ENCODE data around the gene NTSR1.

The NTSR1 gene

GRCh38 chr20:62666736-62667529 lies 41.7 kb upstream of the NTSR1 start:
- no peak for TF ChIP-seq JUND (IDR thresholded peaks at IDR 0.05; ENCODE audit: low read depth)
- in situ Hi-C loops (cut with HindIII; ENCODE audit: low pct_unique_long_range_greater_than_20kb, low sequenced_read_pairs) = no loop called here
- DNase-seq (ENCODE audit: low read depth in 1 of 2, low spot score in 1 of 2) = peak in 1 of 2 experiments; percentile 44

GRCh38 chr20:62667530-62668440 lies 40.9 kb upstream of the NTSR1 start:
- in situ Hi-C loops (cut with HindIII; ENCODE audit: low pct_unique_long_range_greater_than_20kb, low sequenced_read_pairs) = no loop called here
- no peak for TF ChIP-seq JUND (IDR thresholded peaks at IDR 0.05; ENCODE audit: low read depth)
- no peak for DNase-seq (ENCODE audit: low read depth in 1 of 2, low spot score in 1 of 2)

GRCh38 chr20:62668441-62669027 lies 40.1 kb upstream of the NTSR1 start:
- in situ Hi-C loops (cut with HindIII; ENCODE audit: low pct_unique_long_range_greater_than_20kb, low sequenced_read_pairs) = no loop called here
- TF ChIP-seq JUND (IDR thresholded peaks at IDR 0.05; ENCODE audit: low read depth) = no peak
- DNase-seq (ENCODE audit: low read depth in 1 of 2, low spot score in 1 of 2) = peak; percentile 88 to 96

GRCh38 chr20:62669249-62669648 lies 39.4 kb upstream of the NTSR1 start:
- TF ChIP-seq JUND (IDR thresholded peaks at IDR 0.05; ENCODE audit: low read depth) = no peak
- in situ Hi-C loops (cut with HindIII; ENCODE audit: low pct_unique_long_range_greater_than_20kb, low sequenced_read_pairs) = no loop called here
- no peak for DNase-seq (ENCODE audit: low read depth in 1 of 2, low spot score in 1 of 2)

GRCh38 chr20:62670156-62670555 lies 38.5 kb upstream of the NTSR1 start:
- TF ChIP-seq JUND (IDR thresholded peaks at IDR 0.05; ENCODE audit: low read depth) = no peak
- in situ Hi-C loops (cut with HindIII; ENCODE audit: low pct_unique_long_range_greater_than_20kb, low sequenced_read_pairs) = no loop called here
- no peak for DNase-seq (ENCODE audit: low read depth in 1 of 2, low spot score in 1 of 2)

- in situ Hi-C loops (cut with HindIII; ENCODE audit: low pct_unique_long_range_greater_than_20kb, low sequenced_read_pairs) = no loop called here
- no peak for TF ChIP-seq JUND (IDR thresholded peaks at IDR 0.05; ENCODE audit: low read depth)
These were observed 37.6 kb upstream of the NTSR1 start for GRCh38 chr20:62670998-62671397.

GRCh38 chr20:62671765-62672164 lies 36.9 kb upstream of the NTSR1 start:
- no peak for DNase-seq (ENCODE audit: low read depth in 1 of 2, low spot score in 1 of 2)
- in situ Hi-C loops (cut with HindIII; ENCODE audit: low pct_unique_long_range_greater_than_20kb, low sequenced_read_pairs) = no loop called here
- TF ChIP-seq JUND (IDR thresholded peaks at IDR 0.05; ENCODE audit: low read depth) = no peak

More at GRCh38 chr20:62670998-62671397, 37.6 kb upstream of the NTSR1 start:
- no peak for DNase-seq (ENCODE audit: low read depth in 1 of 2, low spot score in 1 of 2)

- DNase-seq (ENCODE audit: low read depth in 1 of 2, low spot score in 1 of 2) = no peak
- TF ChIP-seq JUND (IDR thresholded peaks at IDR 0.05; ENCODE audit: low read depth) = no peak
- in situ Hi-C loops (cut with HindIII; ENCODE audit: low pct_unique_long_range_greater_than_20kb, low sequenced_read_pairs) = no loop called here
These were observed 34.3 kb upstream of the NTSR1 start for GRCh38 chr20:62674370-62674769.

GRCh38 chr20:62675156-62675876 lies 33.3 kb upstream of the NTSR1 start:
- no peak for TF ChIP-seq JUND (IDR thresholded peaks at IDR 0.05; ENCODE audit: low read depth)
- DNase-seq (ENCODE audit: low read depth in 1 of 2, low spot score in 1 of 2) = no peak
- in situ Hi-C loops (cut with HindIII; ENCODE audit: low pct_unique_long_range_greater_than_20kb, low sequenced_read_pairs) = no loop called here

GRCh38 chr20:62675877-62676260 lies 32.8 kb upstream of the NTSR1 start:
- TF ChIP-seq JUND (IDR thresholded peaks at IDR 0.05; ENCODE audit: low read depth) = no peak
- in situ Hi-C loops (cut with HindIII; ENCODE audit: low pct_unique_long_range_greater_than_20kb, low sequenced_read_pairs) = no loop called here
- no peak for DNase-seq (ENCODE audit: low read depth in 1 of 2, low spot score in 1 of 2)

GRCh38 chr20:62676976-62677375 lies 31.7 kb upstream of the NTSR1 start:
- TF ChIP-seq JUND (IDR thresholded peaks at IDR 0.05; ENCODE audit: low read depth) = no peak
- no peak for DNase-seq (ENCODE audit: low read depth in 1 of 2, low spot score in 1 of 2)
- in situ Hi-C loops (cut with HindIII; ENCODE audit: low pct_unique_long_range_greater_than_20kb, low sequenced_read_pairs) = no loop called here

- DNase-seq (ENCODE audit: low read depth in 1 of 2, low spot score in 1 of 2) = no peak
- in situ Hi-C loops (cut with HindIII; ENCODE audit: low pct_unique_long_range_greater_than_20kb, low sequenced_read_pairs) = no loop called here
- no peak for TF ChIP-seq JUND (IDR thresholded peaks at IDR 0.05; ENCODE audit: low read depth)
These were observed 31.0 kb upstream of the NTSR1 start for GRCh38 chr20:62677678-62678077.

Measured in T47D (cell line).